HG03442 (cell line): ENCODE data around the gene SLC35G2.
"Not testable (repeated sequence)": the region's sequence is repeated elsewhere in the genome, so short reads cannot be mapped to it uniquely, and the experiment has no call there.

ENCODE experiments used
- ATAC-seq: cut with Tn5 transposase; IDR thresholded peaks from one replicate; pipeline ENCODE4 v1.9.1; 2021; ENCODE audit warnings: mild to moderate bottlenecking, moderate library complexity; ENCODE audit not compliant: unreplicated experiment

Gene SLC35G2

DNA sequence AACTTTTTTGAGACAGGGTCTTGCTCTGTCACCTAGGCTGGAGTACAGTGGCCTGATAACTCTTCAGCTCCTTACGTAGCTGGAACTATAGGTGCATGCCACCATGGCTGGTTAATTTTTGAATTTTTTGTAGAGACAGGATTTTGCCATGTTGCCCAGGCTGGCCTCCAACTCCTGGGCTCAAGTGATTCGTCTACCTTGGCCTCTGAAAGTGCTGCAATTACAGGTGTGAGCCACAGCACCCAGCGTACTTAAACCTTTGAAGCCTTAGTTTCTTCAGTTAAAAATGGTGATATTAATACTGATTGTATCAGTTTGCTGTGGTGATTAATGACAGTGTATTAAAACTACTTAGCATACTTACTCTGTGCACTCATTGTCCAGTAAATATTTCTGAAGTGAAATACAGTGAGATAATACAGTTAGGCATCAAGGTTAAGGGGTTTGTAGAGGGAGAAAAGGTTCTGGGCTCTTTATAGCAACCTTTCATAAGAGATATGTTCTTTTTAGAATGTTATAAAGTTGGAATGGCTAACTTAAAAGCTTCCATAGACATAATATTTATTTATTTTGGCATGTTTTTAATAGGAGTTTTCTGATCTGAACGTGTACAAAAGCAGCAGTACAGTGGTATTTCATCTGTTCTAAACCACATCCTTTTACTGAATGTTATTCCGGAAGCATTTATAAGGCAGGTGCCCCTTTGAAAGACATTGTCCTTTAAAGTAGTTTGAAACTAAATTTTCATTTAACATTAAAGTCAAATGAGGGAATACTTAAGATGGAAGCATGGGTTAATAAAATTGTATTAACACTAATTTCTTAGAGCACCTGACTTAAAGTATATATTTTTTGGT lies 66.7 kb downstream of the SLC35G2 start:
- no peak for ATAC-seq

DNA sequence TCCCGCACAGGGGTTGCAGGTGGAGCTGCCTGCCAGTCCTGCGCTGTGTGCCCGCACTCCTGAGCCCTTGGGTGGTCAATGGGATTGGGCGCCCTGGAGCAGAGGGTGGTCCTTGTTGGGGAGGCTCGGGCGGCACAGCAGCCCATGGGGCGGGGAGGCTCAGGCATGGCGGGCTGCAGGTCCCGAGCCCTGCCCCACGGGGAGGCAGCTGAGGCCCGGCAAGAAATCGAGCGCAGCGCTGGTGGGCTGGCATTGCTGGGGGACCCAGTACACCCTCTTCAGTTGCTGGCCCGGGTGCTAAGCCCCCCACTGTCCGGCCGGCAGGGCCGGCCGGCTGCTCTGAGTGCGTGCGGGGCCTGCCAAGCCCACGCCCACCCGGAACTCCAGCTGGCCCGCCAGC lies 71.0 kb downstream of the SLC35G2 start:
- ATAC-seq, result no peak

DNA sequence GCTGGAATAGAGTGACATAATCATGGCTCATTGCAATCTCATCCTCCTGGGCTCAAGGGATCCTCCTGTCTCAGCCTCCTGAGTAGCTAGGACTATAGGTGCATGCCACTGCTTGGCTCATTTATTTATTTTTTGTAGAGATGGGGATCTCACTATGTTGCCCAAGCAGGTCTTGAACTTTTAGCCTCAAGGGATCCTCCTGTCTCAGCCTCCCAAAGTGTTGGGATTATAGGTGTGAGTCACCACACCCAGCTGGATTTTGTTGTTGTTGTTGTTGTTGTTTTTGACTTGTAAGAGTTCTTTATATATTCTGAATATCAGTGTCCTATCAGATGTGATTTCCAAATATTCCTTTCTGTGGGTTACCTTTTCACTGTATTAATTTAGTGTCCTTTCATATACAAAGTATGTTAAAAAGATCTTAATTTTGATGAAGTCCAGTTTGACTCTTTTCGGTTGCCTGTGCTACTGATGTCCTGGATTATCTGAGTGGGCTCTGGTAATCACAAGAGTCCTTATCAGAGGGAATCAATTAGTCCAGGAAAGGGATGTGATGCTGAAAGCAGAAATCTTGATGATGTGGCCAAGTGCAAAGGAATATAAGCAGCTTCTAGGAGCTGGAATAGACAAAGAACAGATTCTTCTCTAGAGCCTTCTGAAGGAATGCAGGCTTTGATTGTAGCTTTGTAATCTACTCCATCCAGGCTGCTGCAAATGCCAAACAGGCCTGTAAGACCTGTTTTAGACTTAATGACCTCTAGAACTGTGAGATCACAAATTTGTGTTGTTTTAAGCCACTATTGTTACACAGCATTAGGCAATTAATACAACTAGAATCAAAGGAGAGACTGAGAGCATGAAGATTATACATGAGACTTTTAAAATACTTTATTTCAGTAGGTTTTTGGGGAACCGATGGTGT lies 73.3 kb downstream of the SLC35G2 start:
- no peak for ATAC-seq

DNA sequence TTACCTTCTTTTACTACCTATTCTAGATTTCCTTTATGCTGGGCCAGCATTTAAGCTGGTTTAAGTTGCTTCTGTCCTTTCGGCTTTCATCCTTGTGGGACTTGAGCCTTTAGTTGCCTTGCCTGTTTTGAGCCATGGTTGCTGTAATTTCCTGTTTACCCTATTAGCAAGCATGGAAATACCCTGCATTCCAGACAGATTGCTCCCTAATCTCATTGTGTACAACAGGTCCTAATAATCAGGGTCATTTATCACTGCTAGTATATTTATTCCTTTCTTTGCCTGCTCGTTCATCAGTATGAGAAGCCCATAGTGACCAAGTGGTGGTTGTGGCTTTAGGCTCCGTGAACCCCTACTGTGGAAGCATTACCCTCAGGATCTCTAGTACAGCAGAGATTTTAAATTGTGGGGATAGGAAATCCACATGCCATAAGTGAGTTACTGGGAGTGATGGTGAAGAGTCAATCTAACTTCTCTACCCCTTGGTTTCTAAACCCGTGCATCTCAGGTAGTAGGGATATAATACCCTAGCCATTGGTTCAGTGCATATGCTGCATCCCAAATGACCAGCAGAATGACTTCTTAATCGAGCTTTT lies 75.0 kb downstream of the SLC35G2 start:
- ATAC-seq, result no peak

DNA sequence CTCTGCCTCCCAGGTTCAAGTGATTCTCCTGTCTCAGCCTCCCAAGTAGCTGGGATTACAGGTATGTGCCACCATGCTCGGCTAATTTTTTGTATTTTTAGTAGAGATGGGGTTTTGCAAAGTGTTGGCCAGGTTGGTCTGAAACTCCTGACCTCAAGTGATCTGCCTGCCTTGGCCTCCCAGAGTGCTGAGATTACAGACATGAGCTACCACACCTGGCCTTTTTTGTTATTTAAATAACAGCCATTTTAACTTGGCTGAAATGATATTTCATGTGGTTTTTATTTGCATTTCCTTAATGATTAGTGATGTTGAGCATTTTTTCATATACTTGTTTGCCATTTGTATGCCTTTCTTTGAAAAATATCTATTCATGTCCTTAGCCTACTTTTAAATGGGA lies 78.2 kb downstream of the SLC35G2 start:
- not testable (repeated sequence) for ATAC-seq

DNA sequence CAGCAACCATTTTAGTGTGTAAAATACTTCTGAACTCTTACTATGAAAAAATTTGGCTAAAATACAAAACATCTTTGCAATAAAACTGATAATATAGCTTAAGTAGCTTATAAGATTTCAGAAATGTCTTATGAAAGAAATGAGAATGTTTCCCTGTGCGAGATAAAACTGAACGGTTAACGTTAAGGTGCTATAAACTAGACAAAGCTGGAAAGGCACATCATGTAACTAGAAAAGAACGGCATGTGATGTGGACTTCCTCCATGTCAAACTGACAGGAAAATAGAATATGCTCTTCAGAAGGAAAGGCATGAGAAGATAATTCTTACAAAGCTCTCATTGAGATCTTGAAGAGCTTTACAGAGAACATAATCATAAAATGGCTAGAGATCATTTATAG lies 79.6 kb downstream of the SLC35G2 start:
- ATAC-seq, result no peak

DNA sequence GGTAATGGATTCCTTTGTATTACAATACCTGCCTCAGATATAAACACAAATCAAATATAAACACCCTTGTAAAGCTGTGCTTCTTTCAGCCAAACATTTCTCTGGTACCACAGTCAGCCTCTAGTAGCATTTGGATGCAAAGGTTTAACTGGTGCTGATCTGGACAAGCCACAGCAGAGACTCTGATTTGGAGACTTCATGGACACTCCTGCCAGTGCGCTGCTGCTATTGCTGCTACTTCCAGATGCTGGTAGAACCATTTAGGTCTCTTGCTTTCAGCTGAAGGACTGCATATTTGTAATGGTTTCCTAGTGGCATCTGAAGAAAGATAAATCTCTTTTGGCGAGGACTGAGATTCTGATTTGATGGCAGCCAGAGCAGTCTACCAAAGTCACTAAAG lies 80.0 kb downstream of the SLC35G2 start:
- ATAC-seq, result no peak

DNA sequence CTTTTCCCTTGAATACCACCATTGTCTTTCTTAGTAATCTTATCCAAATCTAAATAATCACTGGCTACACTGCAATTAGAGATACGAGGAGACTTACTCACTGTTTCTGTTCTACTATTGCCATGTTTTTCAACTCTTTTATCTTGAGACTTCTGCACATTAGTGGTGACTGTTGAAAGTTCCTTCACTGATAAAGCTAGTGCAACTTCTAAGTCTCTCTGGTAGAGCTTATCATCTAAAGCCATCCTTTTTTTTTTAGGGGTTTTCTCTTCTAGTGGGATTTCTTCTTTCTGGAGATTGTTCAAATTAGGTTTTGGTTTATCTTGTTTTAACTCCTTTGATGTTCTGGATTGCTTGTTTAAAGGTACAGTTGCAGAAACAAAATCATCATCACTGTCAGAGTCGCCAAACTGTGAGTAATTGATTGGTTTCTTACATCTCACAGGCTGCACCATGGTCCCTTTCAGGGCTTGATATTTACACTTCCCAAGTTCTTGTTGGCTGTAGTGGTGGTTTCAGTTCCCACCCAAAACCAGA lies 80.8 kb downstream of the SLC35G2 start:
- no peak for ATAC-seq

DNA sequence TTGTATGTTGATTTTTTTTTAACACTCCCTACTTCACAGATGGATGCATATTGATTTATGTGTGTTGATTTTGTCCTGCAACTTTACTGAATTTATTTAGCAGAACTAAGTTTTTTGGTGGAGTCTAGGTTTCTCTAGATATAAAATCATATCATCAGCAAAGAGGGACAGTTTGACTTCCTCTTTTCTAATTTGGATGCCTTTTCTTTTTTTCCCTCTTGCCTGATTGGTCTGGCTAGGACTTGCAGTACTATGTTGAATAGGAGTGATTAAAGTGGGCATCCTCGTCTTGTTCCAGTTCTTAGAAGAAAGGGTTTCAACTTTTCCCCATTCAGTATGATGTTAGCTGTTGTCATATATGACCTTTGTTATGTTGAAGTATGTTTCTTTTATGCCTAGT lies 81.8 kb downstream of the SLC35G2 start:
- not testable (repeated sequence) for ATAC-seq

DNA sequence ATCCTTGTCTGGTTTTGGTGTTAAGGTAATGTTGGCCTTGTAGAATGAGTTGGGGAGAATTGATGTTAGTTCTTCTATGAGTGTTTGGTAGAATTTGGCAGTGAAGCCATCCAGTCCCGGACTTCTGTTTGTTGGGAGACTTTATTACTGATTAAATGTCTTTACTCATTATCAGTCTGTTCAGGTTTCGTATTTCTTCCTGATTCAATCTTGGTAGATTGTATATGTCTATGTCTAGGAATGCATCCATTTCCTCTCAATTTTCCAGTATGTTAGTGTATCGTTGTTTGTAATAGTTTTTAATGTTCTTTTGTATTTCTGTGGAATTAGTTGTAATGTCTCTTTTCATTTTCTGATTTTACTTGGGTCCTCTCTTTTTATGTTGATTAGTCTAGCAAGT lies 82.5 kb downstream of the SLC35G2 start:
- no peak for ATAC-seq

DNA sequence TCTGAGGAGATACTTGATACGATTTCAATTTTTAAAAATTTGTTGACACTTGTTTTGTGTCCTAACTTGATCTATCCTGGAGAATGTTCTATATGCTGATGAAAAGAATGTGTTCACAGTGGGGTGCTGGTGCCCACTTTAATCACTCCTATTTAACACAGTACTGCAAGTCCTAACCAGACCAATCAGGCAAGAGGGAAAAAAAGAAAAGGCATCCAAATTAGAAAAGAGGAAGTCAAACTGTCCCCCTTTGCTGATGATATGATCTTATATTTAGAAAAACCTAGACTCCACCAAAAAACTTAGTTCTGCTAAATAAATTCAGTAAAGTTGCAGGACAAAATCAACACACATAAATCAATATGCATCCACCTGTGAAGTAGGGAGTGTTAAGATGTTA lies 83.6 kb downstream of the SLC35G2 start:
- ATAC-seq, result not testable (repeated sequence)

DNA sequence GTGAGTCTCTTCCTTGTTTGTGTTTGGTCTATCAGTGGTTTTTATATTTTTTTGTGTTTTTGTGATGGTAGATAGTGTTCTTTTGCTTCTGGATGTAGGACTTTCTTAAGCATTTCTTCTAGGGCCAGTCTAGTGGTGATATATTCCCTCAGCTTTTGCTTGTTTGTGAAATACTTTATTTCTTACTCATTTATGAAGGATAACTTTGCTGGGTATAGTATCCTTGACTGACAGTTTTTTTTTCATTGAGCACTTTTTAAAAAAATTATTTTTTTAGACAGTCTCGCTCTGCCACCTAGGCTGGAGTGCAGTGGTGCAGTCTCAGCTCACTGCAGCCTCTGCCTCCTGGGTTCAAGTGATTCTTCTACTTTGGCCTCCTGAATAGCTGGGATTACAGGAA lies 85.0 kb downstream of the SLC35G2 start:
- ATAC-seq, result no peak

DNA sequence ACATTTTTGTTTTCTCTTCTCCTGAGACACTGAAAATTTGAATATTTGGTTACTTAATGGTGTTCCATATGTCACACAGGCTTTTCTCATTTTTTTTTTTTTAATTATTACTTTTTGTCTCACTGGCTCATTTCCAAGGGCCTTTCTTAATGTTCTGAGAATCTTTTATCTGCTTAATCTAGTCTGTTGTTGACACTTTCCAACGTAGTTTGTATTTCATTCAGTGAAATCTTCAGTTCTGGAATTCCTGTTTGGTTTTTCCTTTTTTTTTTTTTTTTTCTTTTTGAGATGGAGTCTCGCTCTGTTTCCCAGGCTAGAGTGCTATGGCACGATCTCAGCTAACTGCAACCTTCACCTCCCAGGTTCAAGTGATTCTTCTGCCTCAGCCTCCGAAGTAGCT lies 85.8 kb downstream of the SLC35G2 start:
- no peak for ATAC-seq
